ENCODE results near the gene HRAS. TPM values are rescaled to one million over a fixed set of nuclear protein-coding genes. Genes with fewer than 3 reads are reported as not detected.

Gene HRAS
- total RNA-seq, 2 donors from 2014 or later, result 13.0 to 15.8 TPM

GRCh38 chr11:494761-495536, 40.4 kb downstream of the HRAS start:
- no peak for ATAC-seq
- intact Hi-C loops (cut with DNase I), result no loop called here
- H3K4me3 ChIP-seq, result no peak overlapping the region
- H3K27me3 ChIP-seq, result no peaks in the 10 kb centered on the region
- H3K9me3 ChIP-seq, result no peaks in the 10 kb centered on the region
- TF ChIP-seq POLR2A (IDR thresholded peaks at IDR 0.05) (no peak), CTCF (IDR thresholded peaks at IDR 0.05) (no peak)
- no peak for DNase-seq
- WGBS, 2 donors, result 89 to 90% methylated on average over 11 to 30 of the region's 37 CpGs
- no peaks in the 10 kb centered on the region for H3K4me1 ChIP-seq
- H3K27ac ChIP-seq, result no peak overlapping the region
- H3K36me3 ChIP-seq (replicated peaks in 1 of 2; ENCODE audit: insufficient read depth in 1 of 2, low read depth in 2 of 2), result peaks cover 0 to 35% of the 10 kb centered on the region in 2 donors

GRCh38 chr11:492427-493226, 42.7 kb downstream of the HRAS start:
- no peak for TF ChIP-seq CTCF (IDR thresholded peaks at IDR 0.05)
- TF ChIP-seq POLR2A (IDR thresholded peaks at IDR 0.05), result no peak
- intact Hi-C loops (cut with DNase I), result no loop called here
- 89 to 93% methylated on average over 20 to 31 of the region's 32 CpGs for WGBS, 2 donors
- H3K27ac ChIP-seq, result no peak overlapping the region
- no peak overlapping the region for H3K4me3 ChIP-seq
- DNase-seq (no peak), ATAC-seq (no peak)
- H3K27me3 ChIP-seq, result no peaks in the 10 kb centered on the region
- no peaks in the 10 kb centered on the region for H3K9me3 ChIP-seq
- no peaks in the 10 kb centered on the region for H3K4me1 ChIP-seq
- peaks cover 0 to 19% of the 10 kb centered on the region in 2 donors for H3K36me3 ChIP-seq (replicated peaks in 1 of 2; ENCODE audit: insufficient read depth in 1 of 2, low read depth in 2 of 2)

GRCh38 chr11:491358-491757, 44.0 kb downstream of the HRAS start:
- H3K4me3 ChIP-seq, result no peak overlapping the region
- no peaks in the 10 kb centered on the region for H3K4me1 ChIP-seq
- DNase-seq (no peak), ATAC-seq (no peak)
- intact Hi-C loops (cut with DNase I), result no loop called here
- no peaks in the 10 kb centered on the region for H3K9me3 ChIP-seq
- WGBS, 2 donors, result 68 to 86% methylated on average over 3 to 5 of the region's 7 CpGs
- H3K36me3 ChIP-seq (replicated peaks in 1 of 2; ENCODE audit: insufficient read depth in 1 of 2, low read depth in 2 of 2), result peaks cover 0 to 11% of the 10 kb centered on the region in 2 donors
- H3K27ac ChIP-seq, result no peak overlapping the region
- TF ChIP-seq POLR2A (IDR thresholded peaks at IDR 0.05), result no peak
- TF ChIP-seq CTCF (IDR thresholded peaks at IDR 0.05), result no peak
- H3K27me3 ChIP-seq, result no peaks in the 10 kb centered on the region

GRCh38 chr11:490930-491260, 44.5 kb downstream of the HRAS start:
- H3K4me3 ChIP-seq, result no peak overlapping the region
- no peaks in the 10 kb centered on the region for H3K27me3 ChIP-seq
- TF ChIP-seq POLR2A (IDR thresholded peaks at IDR 0.05) (no peak), CTCF (IDR thresholded peaks at IDR 0.05) (no peak)
- no peaks in the 10 kb centered on the region for H3K4me1 ChIP-seq
- no peak for ATAC-seq
- H3K27ac ChIP-seq, result no peak overlapping the region
- DNase-seq, result no peak
- peaks cover 0 to 11% of the 10 kb centered on the region in 2 donors for H3K36me3 ChIP-seq (replicated peaks in 1 of 2; ENCODE audit: insufficient read depth in 1 of 2, low read depth in 2 of 2)
- intact Hi-C loops (cut with DNase I), result no loop called here
- WGBS, 2 donors, result 92 to 93% methylated on average over 7 to 15 of the region's 15 CpGs
- no peaks in the 10 kb centered on the region for H3K9me3 ChIP-seq

Measured in body of pancreas (tissue), 4 donors.